H1 (cell line): ENCODE measurements around the gene PTPRF. TPM values are rescaled to one million over a fixed set of nuclear protein-coding genes. Genes with fewer than 3 reads are reported as not detected.

Experiments
- CTCF ChIA-PET: fragments of 300-600 bp; sonication (Branson Sonifier 250); formaldehyde crosslinking; loops from one replicate; lab custom pipeline; 2021; ENCODE audit not compliant: partially characterized antibody; lab: Charles Lee
- POLR2A ChIA-PET: fragments of 300-600 bp; sonication (Branson Sonifier 250); formaldehyde crosslinking; loops from one replicate; lab custom pipeline; 2021; ENCODE audit warnings: inconsistent platforms; ENCODE audit not compliant: partially characterized antibody; lab: Charles Lee
- DNase-seq, 2 experiments: peaks; one replicate each; pipeline versions ENCODE4 v3.0.0 to v3.0.0-alpha.2; 2010 to 2022; ENCODE audit warnings: low spot score in 2 of 2, low read depth in 1 of 2, mixed read lengths in 1 of 2
- FAIRE-seq: peaks from 2 replicates; lab custom pipeline; 2011; peaks lifted over from hg19 to GRCh38; lab: Jason Lieb, UNC
- H2AFZ ChIP-seq: 2 replicates; pipeline ENCODE4 v1.8.1; 2012; ENCODE audit warnings: low read length, inconsistent platforms
- H2AK5ac ChIP-seq: 2 replicates; pipeline ENCODE4 v1.6.1; 2013; ENCODE audit warnings: low read depth, low read length
- H2BK120ac ChIP-seq: replicated peaks from 2 replicates; pipeline ENCODE3; 2013; ENCODE audit warnings: low read depth, low read length, inconsistent platforms
- H2BK12ac ChIP-seq: 2 replicates; pipeline ENCODE4 v1.6.1; 2013; ENCODE audit warnings: low read depth, low read length
- H2BK15ac ChIP-seq: 2 replicates; pipeline ENCODE4 v1.6.1; 2013; ENCODE audit warnings: low read length
- H2BK20ac ChIP-seq: 2 replicates; pipeline ENCODE4 v1.6.1; 2013; ENCODE audit warnings: low read length
- H2BK5ac ChIP-seq: 2 replicates; pipeline ENCODE4 v1.6.1; 2013; ENCODE audit warnings: low read depth, low read length
- H3K14ac ChIP-seq: 2 replicates; pipeline ENCODE4 v1.6.1; 2013; ENCODE audit warnings: inconsistent platforms; ENCODE audit not compliant: insufficient read length
- H3K18ac ChIP-seq: 2 replicates; pipeline ENCODE4 v1.6.1; 2013; ENCODE audit warnings: low read length; ENCODE audit errors: extremely low read depth
- H3K23ac ChIP-seq: 2 replicates; pipeline ENCODE4 v1.6.1; 2013; ENCODE audit warnings: inconsistent platforms; ENCODE audit not compliant: insufficient read length
- H3K23me2 ChIP-seq: 2 replicates; pipeline ENCODE4 v1.6.1; 2013; ENCODE audit warnings: low read depth, low read length
- H3K27ac ChIP-seq: 2 replicates; pipeline ENCODE4 v1.6.1; 2011; ENCODE audit warnings: low read depth, low read length, inconsistent platforms
- H3K27me3 ChIP-seq, 4 experiments: replicated peaks in 1 of 4; 1 replicate in 1 of 4; 2 replicates in 3 of 4; pipeline versions ENCODE4 v1.6.1 to v1.8.1; 2011 to 2013; ENCODE audit warnings: low read length in 3 of 4, mild to moderate bottlenecking in 3 of 4, inconsistent platforms in 2 of 4, mixed read lengths in 2 of 4, moderate library complexity in 1 of 4; ENCODE audit not compliant: control insufficient read depth in 3 of 4, insufficient read depth in 3 of 4; ENCODE audit errors: extremely low read depth in 1 of 4
- H3K36me3 ChIP-seq, 4 experiments: 2 replicates each; pipeline versions ENCODE4 v1.6.1 to v1.8.1; 2011 to 2013; ENCODE audit warnings: mild to moderate bottlenecking in 4 of 4, low read length in 3 of 4, moderate library complexity in 2 of 4, control low read depth in 1 of 4, inconsistent platforms in 1 of 4; ENCODE audit not compliant: insufficient read depth in 4 of 4, control insufficient read depth in 2 of 4
- H3K4ac ChIP-seq: replicated peaks from 2 replicates; pipeline ENCODE3; 2013; ENCODE audit warnings: low read length, low read depth, mixed read lengths, inconsistent platforms; ENCODE audit not compliant: insufficient read length
- H3K4me1 ChIP-seq, 4 experiments: replicated peaks in 1 of 4; 1 replicate in 1 of 4; 2 replicates in 3 of 4; pipeline versions ENCODE4 v1.6.1 to v1.8.1; 2011 to 2013; ENCODE audit warnings: low read length in 3 of 4, inconsistent platforms in 2 of 4, mixed read lengths in 1 of 4; ENCODE audit not compliant: insufficient read depth in 4 of 4, control insufficient read depth in 3 of 4
- H3K4me2 ChIP-seq, 2 experiments: 2 replicates each; pipeline versions ENCODE4 v1.6.1 to v1.8.1; 2011 to 2013; ENCODE audit warnings: low read depth in 2 of 2, low read length in 2 of 2, control low read depth in 1 of 2, inconsistent platforms in 1 of 2, mild to moderate bottlenecking in 1 of 2; ENCODE audit not compliant: insufficient read depth in 1 of 2
- H3K4me3 ChIP-seq, 4 experiments: fragments of 200-600, 300-600 bp in 1 of 4; sonication (generic), shearing (Covaris generic), sonication (Bioruptor Twin) in 1 of 4; 2 replicates each; pipeline versions ENCODE4 v1.5.1 to v1.8.1; 2011 to 2016; ENCODE audit warnings: low read length in 4 of 4, low read depth in 3 of 4, control low read depth in 2 of 4, inconsistent platforms in 2 of 4, mild to moderate bottlenecking in 2 of 4, mixed read lengths in 1 of 4, moderate library complexity in 1 of 4; ENCODE audit not compliant: insufficient read depth in 2 of 4; ENCODE audit errors: extremely low read depth in 1 of 4
- H3K56ac ChIP-seq: replicated peaks from 2 replicates; pipeline ENCODE3; 2013; ENCODE audit warnings: low read depth, mild to moderate bottlenecking, mixed read lengths, low read length, inconsistent platforms; ENCODE audit not compliant: insufficient read length
- H3K79me1 ChIP-seq: 2 replicates; pipeline ENCODE4 v1.6.1; 2013; ENCODE audit warnings: low read depth, low read length, control low read depth
- H3K79me2 ChIP-seq, 2 experiments: 2 replicates each; pipeline versions ENCODE4 v1.6.1 to v1.8.1; 2012 to 2013; ENCODE audit warnings: low read length in 2 of 2, mild to moderate bottlenecking in 2 of 2, inconsistent platforms in 1 of 2; ENCODE audit not compliant: insufficient read depth in 2 of 2, control insufficient read depth in 1 of 2
- H3K9ac ChIP-seq, 4 experiments: replicated peaks in 1 of 4; 1 replicate in 1 of 4; 2 replicates in 3 of 4; pipeline versions ENCODE4 v1.6.1 to v1.8.1; 2011 to 2013; ENCODE audit warnings: low read depth in 3 of 4, low read length in 3 of 4, control low read depth in 2 of 4, mild to moderate bottlenecking in 2 of 4, moderate library complexity in 2 of 4, inconsistent platforms in 1 of 4; ENCODE audit errors: extremely low read depth in 1 of 4
- H3K9me3 ChIP-seq, 2 experiments: 2 replicates each; pipeline versions ENCODE4 v1.6.1 to v1.8.1; 2012 to 2013; ENCODE audit warnings: mild to moderate bottlenecking in 2 of 2, moderate library complexity in 2 of 2, control low read depth in 1 of 2, inconsistent platforms in 1 of 2, low read depth in 1 of 2, low read length in 1 of 2, mixed read lengths in 1 of 2; ENCODE audit not compliant: insufficient read depth in 2 of 2
- H4K20me1 ChIP-seq, 2 experiments: replicated peaks in 1 of 2; 2 replicates each; pipeline versions ENCODE3 to v1.8.1; 2011 to 2013; ENCODE audit warnings: inconsistent platforms in 2 of 2, low read length in 2 of 2, mild to moderate bottlenecking in 1 of 2; ENCODE audit not compliant: insufficient read depth in 2 of 2, control insufficient read depth in 1 of 2
- H4K5ac ChIP-seq: 2 replicates; pipeline ENCODE4 v1.6.1; 2013; ENCODE audit warnings: low read length, low read depth, mixed read lengths, inconsistent platforms; ENCODE audit not compliant: insufficient read length
- H4K8ac ChIP-seq: 2 replicates; pipeline ENCODE4 v1.8.0; 2013; ENCODE audit warnings: mild to moderate bottlenecking, moderate library complexity, low read length, inconsistent platforms; ENCODE audit not compliant: insufficient read depth; ENCODE audit errors: extremely low read depth
- H4K91ac ChIP-seq: replicated peaks from 2 replicates; pipeline ENCODE3; 2013; ENCODE audit warnings: low read length, mixed read lengths, inconsistent platforms; ENCODE audit not compliant: insufficient read length
- POLR2AphosphoS5 ChIP-seq: IDR thresholded peaks from 2 replicates; pipeline ENCODE4 v1.6.1; 2011; ENCODE audit warnings: low read depth, low read length
- POU5F1 ChIP-seq: IDR thresholded peaks from 2 replicates; pipeline ENCODE4 v1.6.1; 2011; ENCODE audit warnings: low read depth, mild to moderate bottlenecking, low read length, moderate library complexity
- YY1 ChIP-seq: IDR thresholded peaks from 2 replicates; pipeline ENCODE4 v1.6.1; 2011; ENCODE audit warnings: low read depth, mild to moderate bottlenecking, low read length
- WGBS, 2 experiments: shearing (Covaris generic) in 1 of 2; methylation state at CpG; one replicate each; pipeline versions ENCODE4 v1.1.6 to v1.1.7; 2013 to 2015; ENCODE audit warnings: low lambda C conversion rate in 2 of 2, mixed read lengths in 2 of 2, inconsistent platforms in 1 of 2, low coverage in 1 of 2, missing lambda C conversion rate in 1 of 2; ENCODE audit not compliant: insufficient replicate concordance in 2 of 2, insufficient coverage in 1 of 2, insufficient read length in 1 of 2; ENCODE audit errors: extremely low coverage in 1 of 2, missing lambda C conversion rate in 1 of 2; 5-methylcytosine and 5-hydroxymethylcytosine counted together
- polyA plus RNA-seq, 7 experiments: library from polyadenylated mRNA; depleted of rRNA in 3 of 7; stranded (reverse) in 5 of 7; unstranded in 2 of 7; fragments of >200 nt in 5 of 7; fragments of 200-250 nt in 2 of 7; gene quantifications; 1 replicate in 5 of 7; 2 replicates in 1 of 7; 4 replicates in 1 of 7; pipeline versions ENCODE4 v1.2.1 to v1.2.3, GENCODE V29; 2011 to 2013; ENCODE audit warnings: missing spikeins in 2 of 7, mixed read lengths in 2 of 7
- total RNA-seq: library from RNA; stranded (reverse); fragmentation: NEBNext Ultra II Directional; extraction: Animal tissue kit (Norgen Biotek cat#: 25700); gene quantifications from 2 replicates; pipeline ENCODE4 v1.2.1, GENCODE V29; 2021

PTPRF gene
- total and polyA plus RNA-seq, 2 of the 8 experiments (the other 6 are each of a cell fraction or from before 2014, with no cell fraction given) = 136 to 231 TPM

DNA sequence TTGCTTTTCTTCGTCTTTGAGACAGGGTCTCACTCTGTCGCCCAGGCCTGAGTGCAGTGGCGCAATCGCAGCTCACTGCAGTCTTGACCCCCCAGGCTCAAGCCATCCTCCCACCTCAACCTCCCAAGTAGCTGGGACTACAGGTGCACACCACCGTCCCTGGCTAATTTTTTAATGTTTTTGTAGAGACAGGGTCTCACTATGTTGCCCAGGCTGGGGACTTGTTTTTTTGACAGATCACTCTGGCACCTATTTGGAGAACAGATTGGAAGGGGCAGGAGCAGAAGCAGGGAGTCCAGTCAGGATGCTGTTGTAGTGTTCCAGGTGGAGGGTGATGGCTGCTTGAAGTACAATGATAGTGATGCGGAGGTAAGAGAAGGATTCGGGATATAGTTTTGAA, 106.6 kb downstream of the PTPRF start:
- Histone ChIP-seq H4K5ac (no peak overlapping the region), H2AK5ac (no peak overlapping the region), H4K20me1 (no peaks in the 10 kb centered on the region), H2BK12ac (no peak overlapping the region), H3K27me3 (no peaks in the 10 kb centered on the region; a peak in 1 of 7 replicates), H3K9me3 (no peaks in the 10 kb centered on the region), H2BK120ac (no peak overlapping the region), H3K9ac (no peak overlapping the region), H2BK5ac (no peak overlapping the region), H3K14ac (no peak overlapping the region), H2BK15ac (no peak overlapping the region), H3K18ac (no peak overlapping the region), H3K23me2 (no peaks in the 10 kb centered on the region), H4K91ac (no peak overlapping the region), H3K4me3 (no peak overlapping the region), H3K79me1 (no peaks in the 10 kb centered on the region), H3K36me3 (no peaks in the 10 kb centered on the region), H2AFZ (no peak overlapping the region), H2BK20ac (no peak overlapping the region), H3K27ac (no peak overlapping the region), H3K4me1 (0 out of 7 replicates have a peak, but pooled peaks cover 0 to 4% (median 0%) of the 10 kb centered on the region in 4 experiments), H3K23ac (no peak overlapping the region), H3K4ac (no peak overlapping the region), H3K79me2 (no peaks in the 10 kb centered on the region), H4K8ac (no peak overlapping the region), H3K4me2 (no peak overlapping the region), H3K56ac (no peak overlapping the region)
- ChIA-PET CTCF (interaction anchor here (0.7 to 2.1 kb wide), 6 partner anchors 8 to 192 kb away, joined by 3 to 14 read pairs (median 4); partner anchors contain the start of gene KDM4A), POLR2A (interaction anchor here (0.8 to 4.5 kb wide), 5 partner anchors 8 to 183 kb away, joined by 3 to 35 read pairs (median 19); partner anchors contain the start of genes HYI and KDM4A)
- WGBS, 2 experiments = 91 to 100% methylated on average over 2 to 7 of the region's 7 CpGs
- TF ChIP-seq YY1 = no peak
- no peak for TF ChIP-seq POU5F1
- no peak for TF ChIP-seq POLR2AphosphoS5
- FAIRE-seq (no peak), DNase-seq (no peak)
